Upper lobe of left lung (tissue), 4 donors: ENCODE measurements around the gene LDAF1.

Source experiments
- EP300 ChIP-seq, 4 donors: sonication (generic); formaldehyde crosslinking; IDR thresholded peaks; one replicate each; pipeline ENCODE4 v1.5.1; 2017; ENCODE audit warnings: antibody characterized with exemption in 4 of 4, control low read depth in 2 of 4
- POLR2A ChIP-seq, 4 donors: fragments of 450-650 bp; IDR thresholded peaks; one replicate each; pipeline ENCODE4 v1.5.1; 2016 to 2017; ENCODE audit warnings: antibody characterized with exemption in 4 of 4, mild to moderate bottlenecking in 2 of 4
- POLR2AphosphoS5 ChIP-seq, 2 donors: sonication (generic); formaldehyde crosslinking; IDR thresholded peaks; one replicate each; pipeline ENCODE4 v1.5.1; 2017; ENCODE audit warnings: antibody characterized with exemption in 2 of 2
- TF ChIP-seq, protein P1 (sequence below), 6 experiments: fragments of 450-650 bp in 4 of 6; fragments of 200-600 bp in 2 of 6; sonication (generic) in 2 of 6; IDR thresholded peaks; one replicate each; pipeline ENCODE4 v1.5.1; 2016 to 2019; ENCODE audit warnings: antibody characterized with exemption in 6 of 6

DNA sequence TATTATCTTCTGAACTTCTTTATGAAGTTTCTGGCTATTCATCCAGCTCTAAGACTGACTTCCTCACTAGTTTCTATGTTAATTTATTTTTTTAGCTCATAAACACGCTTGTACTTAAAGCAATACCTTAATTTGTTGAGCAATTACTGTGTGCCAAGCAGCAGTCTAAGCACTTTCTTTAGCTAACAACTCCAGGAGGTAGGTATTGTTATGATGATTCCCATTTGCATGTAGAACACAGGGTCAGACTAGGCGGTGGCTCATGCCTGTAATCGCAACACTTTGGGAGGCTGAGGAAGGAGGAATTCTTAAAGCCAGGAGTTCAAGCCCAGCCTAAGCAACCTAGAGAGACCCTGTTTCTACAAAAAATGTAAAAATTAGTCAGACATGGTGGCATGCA is 27.7 kb upstream of the LDAF1 start:
- TF ChIP-seq, protein P1, sequence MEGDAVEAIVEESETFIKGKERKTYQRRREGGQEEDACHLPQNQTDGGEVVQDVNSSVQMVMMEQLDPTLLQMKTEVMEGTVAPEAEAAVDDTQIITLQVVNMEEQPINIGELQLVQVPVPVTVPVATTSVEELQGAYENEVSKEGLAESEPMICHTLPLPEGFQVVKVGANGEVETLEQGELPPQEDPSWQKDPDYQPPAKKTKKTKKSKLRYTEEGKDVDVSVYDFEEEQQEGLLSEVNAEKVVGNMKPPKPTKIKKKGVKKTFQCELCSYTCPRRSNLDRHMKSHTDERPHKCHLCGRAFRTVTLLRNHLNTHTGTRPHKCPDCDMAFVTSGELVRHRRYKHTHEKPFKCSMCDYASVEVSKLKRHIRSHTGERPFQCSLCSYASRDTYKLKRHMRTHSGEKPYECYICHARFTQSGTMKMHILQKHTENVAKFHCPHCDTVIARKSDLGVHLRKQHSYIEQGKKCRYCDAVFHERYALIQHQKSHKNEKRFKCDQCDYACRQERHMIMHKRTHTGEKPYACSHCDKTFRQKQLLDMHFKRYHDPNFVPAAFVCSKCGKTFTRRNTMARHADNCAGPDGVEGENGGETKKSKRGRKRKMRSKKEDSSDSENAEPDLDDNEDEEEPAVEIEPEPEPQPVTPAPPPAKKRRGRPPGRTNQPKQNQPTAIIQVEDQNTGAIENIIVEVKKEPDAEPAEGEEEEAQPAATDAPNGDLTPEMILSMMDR (IDR thresholded peaks at IDR 0.05) = no peak
- TF ChIP-seq POLR2AphosphoS5 (IDR thresholded peaks at IDR 0.05) = no peak
- no peak for TF ChIP-seq POLR2A (IDR thresholded peaks at IDR 0.05)
- no peak for TF ChIP-seq EP300 (IDR thresholded peaks at IDR 0.05)
